Measurements from ENCODE around the gene RNF220.

DNA sequence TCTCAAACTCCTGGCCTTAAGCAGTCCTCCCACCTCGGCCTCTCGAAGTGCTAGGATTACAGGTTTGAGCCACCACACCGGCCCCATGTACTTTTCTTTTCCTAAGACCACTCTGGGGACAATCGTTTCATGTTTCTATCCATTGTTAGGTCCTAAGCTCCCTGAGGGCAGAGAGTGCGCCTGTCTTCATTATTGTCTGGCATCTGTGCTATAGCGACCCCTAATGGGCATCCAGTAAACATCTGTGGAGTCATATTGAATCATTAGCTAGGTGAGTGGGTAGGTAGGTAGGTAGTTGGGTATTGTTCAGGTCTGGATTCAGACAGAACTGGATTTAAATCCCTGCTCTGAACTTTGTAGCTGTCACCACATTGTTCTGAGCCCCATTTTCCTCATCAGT, 203.1 kb downstream of the RNF220 start:
- TF ChIP-seq POLR2A (IDR thresholded peaks at IDR 0.05): no peak
- TF ChIP-seq, protein P1, sequence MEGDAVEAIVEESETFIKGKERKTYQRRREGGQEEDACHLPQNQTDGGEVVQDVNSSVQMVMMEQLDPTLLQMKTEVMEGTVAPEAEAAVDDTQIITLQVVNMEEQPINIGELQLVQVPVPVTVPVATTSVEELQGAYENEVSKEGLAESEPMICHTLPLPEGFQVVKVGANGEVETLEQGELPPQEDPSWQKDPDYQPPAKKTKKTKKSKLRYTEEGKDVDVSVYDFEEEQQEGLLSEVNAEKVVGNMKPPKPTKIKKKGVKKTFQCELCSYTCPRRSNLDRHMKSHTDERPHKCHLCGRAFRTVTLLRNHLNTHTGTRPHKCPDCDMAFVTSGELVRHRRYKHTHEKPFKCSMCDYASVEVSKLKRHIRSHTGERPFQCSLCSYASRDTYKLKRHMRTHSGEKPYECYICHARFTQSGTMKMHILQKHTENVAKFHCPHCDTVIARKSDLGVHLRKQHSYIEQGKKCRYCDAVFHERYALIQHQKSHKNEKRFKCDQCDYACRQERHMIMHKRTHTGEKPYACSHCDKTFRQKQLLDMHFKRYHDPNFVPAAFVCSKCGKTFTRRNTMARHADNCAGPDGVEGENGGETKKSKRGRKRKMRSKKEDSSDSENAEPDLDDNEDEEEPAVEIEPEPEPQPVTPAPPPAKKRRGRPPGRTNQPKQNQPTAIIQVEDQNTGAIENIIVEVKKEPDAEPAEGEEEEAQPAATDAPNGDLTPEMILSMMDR (IDR thresholded peaks at IDR 0.05): no peak
- TF ChIP-seq EP300 (IDR thresholded peaks at IDR 0.05): no peak
